DOHH2 (cell line): ENCODE results near the gene GFPT1.

Experiments
- CTCF ChIP-seq: fragments of 200-600 bp; sonication (generic); IDR thresholded peaks from one replicate; pipeline ENCODE4 v1.5.1; 2014; ENCODE audit warnings: antibody characterized with exemption, mild to moderate bottlenecking, low read depth, low read length; ENCODE audit not compliant: poor library complexity, severe bottlenecking
- EZH2phosphoT487 ChIP-seq: fragments of 200-600 bp; sonication (generic); IDR thresholded peaks from 2 replicates; pipeline ENCODE4 v1.6.1; 2017; ENCODE audit warnings: borderline replicate concordance, mild to moderate bottlenecking, antibody characterized with exemption, low read length, moderate library complexity, mixed read lengths

GRCh38 chr2:69380072-69380917 is 6.7 kb downstream of the GFPT1 start:
- no peak for TF ChIP-seq CTCF
- no peak for TF ChIP-seq EZH2phosphoT487
